Prostate gland (tissue), 1 donor: ENCODE measurements around the gene BFSP1.

ENCODE experiments used
- POLR2A ChIP-seq: fragments of 450-650 bp; IDR thresholded peaks from one replicate; pipeline ENCODE4 v1.6.1; 2016; ENCODE audit warnings: antibody characterized with exemption, mild to moderate bottlenecking
- POLR2AphosphoS5 ChIP-seq: sonication (generic); formaldehyde crosslinking; IDR thresholded peaks from one replicate; pipeline ENCODE4 v1.6.1; 2017; ENCODE audit warnings: antibody characterized with exemption

GRCh38 chr20:17533396-17533795 is 2.2 kb upstream of the BFSP1 start:
- TF ChIP-seq POLR2A, result no peak
- no peak for TF ChIP-seq POLR2AphosphoS5
